Natural killer cell (primary cell): ENCODE results near the gene KRT39. TPM values are rescaled to one million over a fixed set of nuclear protein-coding genes. Genes with fewer than 3 reads are reported as not detected.

Experiments used
- ATAC-seq, 3 donors: fragments of 150-1000 bp in 2 of 3; fragments of 200-7000 bp in 1 of 3; cut with Tn5 transposase; 1 replicate in 1 of 3; 2 replicates in 2 of 3; pipeline ENCODE4 v1.10.0; 2021; ENCODE audit warnings: mild to moderate bottlenecking in 2 of 3, moderate library complexity in 2 of 3
- DNase-seq, 2 donors: peaks; one replicate each; pipeline versions ENCODE4 v3.0.0 to v3.0.0-alpha.2; 2013 to 2021; ENCODE audit warnings: mixed read lengths in 1 of 2
- H3K27ac ChIP-seq: one replicate; pipeline ENCODE4 v1.5.1; 2013; ENCODE audit warnings: mild to moderate bottlenecking, low read length
- H3K27me3 ChIP-seq: one replicate; pipeline ENCODE4 v1.6.1; 2013; ENCODE audit warnings: low read length; ENCODE audit not compliant: control insufficient read depth, insufficient read depth
- H3K36me3 ChIP-seq: one replicate; pipeline ENCODE4 v1.6.1; 2013; ENCODE audit warnings: low read length; ENCODE audit not compliant: control insufficient read depth, insufficient read depth
- H3K4me1 ChIP-seq: one replicate; pipeline ENCODE4 v1.6.1; 2013; ENCODE audit warnings: low read length; ENCODE audit not compliant: control insufficient read depth, insufficient read depth
- H3K4me3 ChIP-seq: one replicate; pipeline ENCODE4 v1.5.1; 2013; ENCODE audit warnings: low read length
- H3K9me3 ChIP-seq: one replicate; pipeline ENCODE4 v1.6.1; 2013; ENCODE audit warnings: low read length; ENCODE audit not compliant: control insufficient read depth, insufficient read depth
- H3K27ac Mint-ChIP-seq, 2 donors: one replicate each; pipeline ENCODE4 v1.8.0; 2022; ENCODE audit warnings: mild to moderate bottlenecking in 2 of 2, mixed read lengths in 2 of 2, moderate library complexity in 1 of 2
- H3K27me3 Mint-ChIP-seq, 2 donors: one replicate each; pipeline ENCODE4 v1.8.0; 2022; ENCODE audit warnings: low read depth in 2 of 2, mixed read lengths in 2 of 2
- H3K36me3 Mint-ChIP-seq: one replicate; pipeline ENCODE4 v1.8.0; 2022; ENCODE audit warnings: mixed read lengths
- H3K4me1 Mint-ChIP-seq, 2 donors: one replicate each; pipeline ENCODE4 v1.8.0; 2022; ENCODE audit warnings: mixed read lengths in 2 of 2
- H3K4me3 Mint-ChIP-seq: one replicate; pipeline ENCODE4 v1.8.0; 2022; ENCODE audit warnings: mild to moderate bottlenecking, moderate library complexity, mixed read lengths
- H3K9me3 Mint-ChIP-seq, 2 donors: one replicate each; pipeline ENCODE4 v1.8.0; 2022; ENCODE audit warnings: mixed read lengths in 2 of 2
- CTCF ChIP-seq: fragments of 200-600 bp; IDR thresholded peaks from one replicate; pipeline ENCODE4 v1.8.0; 2022; ENCODE audit warnings: antibody characterized with exemption
- WGBS: methylation state at CpG from one replicate; pipeline ENCODE4 v1.1.7; 2013; ENCODE audit warnings: missing lambda C conversion rate; ENCODE audit not compliant: insufficient coverage; 5-methylcytosine and 5-hydroxymethylcytosine counted together
- intact Hi-C: fragments of 100-400 bp; cut with micrococcal nuclease; formaldehyde crosslinking; loops from one replicate; pipeline ENCODE4 v1.14.2; 2022
- total RNA-seq, 4 donors: library from RNA; stranded (reverse); fragments of 120-200 nt in 1 of 4; gene quantifications; one replicate each; pipeline versions ENCODE4 v1.2.3 to v1.2.4, GENCODE V29; 2013 to 2022

Gene KRT39
- total RNA-seq, 3 donors from 2014 or later (not counting 1 experiment from before 2014, with no cell fraction given): not detected

DNA sequence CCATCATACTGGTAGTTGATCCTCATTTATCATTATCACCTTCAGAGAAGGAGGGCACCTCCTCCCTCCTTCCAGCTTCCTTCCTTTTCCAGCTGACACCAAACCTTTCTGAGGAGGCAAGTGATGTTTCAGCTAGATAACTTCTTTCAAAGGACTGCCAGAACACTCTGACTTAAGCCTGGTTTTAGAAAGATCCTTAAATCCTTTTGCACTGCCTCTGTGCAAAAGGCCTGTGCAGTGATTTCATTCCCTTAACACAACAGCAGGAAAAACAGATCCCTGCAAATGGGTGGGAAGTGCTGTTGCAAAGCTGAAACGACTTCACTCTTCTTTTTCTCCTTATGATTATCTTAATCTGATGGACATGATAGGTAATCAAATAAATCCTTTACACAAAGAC is 22.2 kb downstream of the KRT39 start:
- no peak for DNase-seq
- intact Hi-C loops: no loop called here
- Mint-ChIP-seq H3K4me1 (no peaks in the 10 kb centered on the region), H3K9me3 (no peaks in the 10 kb centered on the region), H3K27me3 (peaks cover 40 to 67% of the 10 kb centered on the region in 2 donors), H3K36me3 (no peaks in the 10 kb centered on the region), H3K4me3 (no peak overlapping the region), H3K27ac (no peak overlapping the region)
- no peak for ATAC-seq
- Histone ChIP-seq H3K27ac (no peak overlapping the region), H3K4me3 (no peak overlapping the region), H3K36me3 (no peaks in the 10 kb centered on the region), H3K27me3 (peaks cover 7% of the 10 kb centered on the region), H3K4me1 (no peaks in the 10 kb centered on the region), H3K9me3 (no peaks in the 10 kb centered on the region)
- no CpG with 5 or more reads among the region's 1 CpG for WGBS
- TF ChIP-seq CTCF: no peak

- TF ChIP-seq CTCF: no peak
- Mint-ChIP-seq H3K9me3 (no peaks in the 10 kb centered on the region), H3K27ac (no peak overlapping the region), H3K36me3 (no peaks in the 10 kb centered on the region), H3K27me3 (peaks cover 26 to 56% of the 10 kb centered on the region in 2 donors), H3K4me3 (no peak overlapping the region), H3K4me1 (no peaks in the 10 kb centered on the region)
- H3K9me3 ChIP-seq: no peaks in the 10 kb centered on the region
- 65% methylated on average over 3 of the region's 3 CpGs for WGBS
- no peak overlapping the region for H3K27ac ChIP-seq
- H3K36me3 ChIP-seq: no peaks in the 10 kb centered on the region
- intact Hi-C loops: no loop called here
- no peaks in the 10 kb centered on the region for H3K4me1 ChIP-seq
- DNase-seq: no peak
- H3K4me3 ChIP-seq: no peak overlapping the region
- peaks cover 7% of the 10 kb centered on the region for H3K27me3 ChIP-seq
- ATAC-seq: no peak
Measured at GRCh38 chr17:40942553-40942952, 24.2 kb downstream of the KRT39 start.

DNA sequence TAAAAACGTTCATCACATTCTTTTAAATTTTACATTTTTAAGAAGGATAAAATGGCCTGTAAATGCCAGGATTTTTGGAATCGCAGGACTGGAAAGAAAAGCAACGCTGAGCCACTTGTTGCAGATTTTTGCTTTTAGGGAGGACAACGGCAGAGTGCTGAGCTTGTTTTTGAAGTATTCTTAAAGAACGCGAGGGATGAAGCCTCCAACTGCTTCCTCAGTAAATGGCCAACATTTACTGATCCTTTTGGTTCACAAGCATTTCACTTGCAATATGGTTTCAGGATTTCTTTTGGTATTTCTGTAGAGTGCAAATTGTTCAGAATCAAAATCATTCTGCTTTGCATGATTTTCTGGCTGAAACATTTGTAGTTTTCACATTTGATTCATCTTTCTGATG is 26.5 kb downstream of the KRT39 start:
- H3K27me3 ChIP-seq: no peaks in the 10 kb centered on the region
- 92% methylated on average over 5 of the region's 6 CpGs for WGBS
- Mint-ChIP-seq H3K9me3 (no peaks in the 10 kb centered on the region), H3K4me3 (no peak overlapping the region), H3K4me1 (no peaks in the 10 kb centered on the region), H3K27ac (no peak overlapping the region), H3K36me3 (no peaks in the 10 kb centered on the region), H3K27me3 (peaks cover 9 to 43% of the 10 kb centered on the region in 2 donors)
- no peak for ATAC-seq
- intact Hi-C loops: no loop called here
- no peaks in the 10 kb centered on the region for H3K4me1 ChIP-seq
- no peak for DNase-seq
- H3K4me3 ChIP-seq: no peak overlapping the region
- no peak overlapping the region for H3K27ac ChIP-seq
- no peaks in the 10 kb centered on the region for H3K9me3 ChIP-seq
- H3K36me3 ChIP-seq: no peaks in the 10 kb centered on the region
- no peak for TF ChIP-seq CTCF

GRCh38 chr17:40938981-40939380 is 27.8 kb downstream of the KRT39 start:
- no peak overlapping the region for H3K27ac Mint-ChIP-seq
- TF ChIP-seq CTCF: no peak
- peaks cover 11 to 37% of the 10 kb centered on the region in 2 donors for H3K27me3 Mint-ChIP-seq
- H3K27ac ChIP-seq: no peak overlapping the region
- WGBS: 79% methylated on average over 1 of the region's 3 CpGs
- H3K4me1 Mint-ChIP-seq: no peaks in the 10 kb centered on the region
- DNase-seq: no peak
- no peak overlapping the region for H3K4me3 Mint-ChIP-seq
- H3K36me3 Mint-ChIP-seq: no peaks in the 10 kb centered on the region
- no peak overlapping the region for H3K4me3 ChIP-seq
- H3K4me1 ChIP-seq: no peaks in the 10 kb centered on the region
- no peaks in the 10 kb centered on the region for H3K9me3 Mint-ChIP-seq
- no peaks in the 10 kb centered on the region for H3K9me3 ChIP-seq
- H3K27me3 ChIP-seq: no peaks in the 10 kb centered on the region
- no peaks in the 10 kb centered on the region for H3K36me3 ChIP-seq
- no peak for ATAC-seq
- intact Hi-C loops: no loop called here
